Uterus (tissue), 2 donors: Measurements from ENCODE around the gene ZCCHC14.

ENCODE experiments used
- POLR2A ChIP-seq, 2 donors: fragments of 450-650 bp; IDR thresholded peaks; one replicate each; pipeline ENCODE4 v1.6.1; 2016; ENCODE audit warnings: antibody characterized with exemption in 2 of 2, mild to moderate bottlenecking in 1 of 2, moderate library complexity in 1 of 2
- TF ChIP-seq, protein P1 (sequence below), 4 experiments: fragments of 200-600 bp in 2 of 4; fragments of 450-650 bp in 2 of 4; sonication (generic) in 2 of 4; IDR thresholded peaks; one replicate each; pipeline ENCODE4 v1.5.1; 2016 to 2019; ENCODE audit warnings: antibody characterized with exemption in 4 of 4, mild to moderate bottlenecking in 2 of 4, moderate library complexity in 1 of 4

DNA sequence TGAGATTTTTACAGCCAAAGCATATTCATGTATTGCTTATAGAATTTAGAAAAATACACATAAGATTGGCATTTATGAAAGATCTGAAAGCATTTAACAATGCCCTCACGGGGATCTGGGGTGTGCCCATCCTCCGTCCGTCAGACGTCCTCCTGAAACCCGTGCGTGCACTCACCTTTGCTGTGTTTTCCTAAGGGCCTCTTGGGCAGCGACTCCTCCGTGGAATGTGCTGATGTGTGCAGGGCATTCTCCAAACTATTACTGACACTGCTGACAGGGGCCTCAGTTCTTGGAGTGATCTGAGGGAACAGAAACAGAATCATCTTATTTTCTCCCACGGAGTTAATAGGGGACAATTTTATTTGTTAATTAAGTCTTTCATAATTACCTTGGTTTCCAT is 33.0 kb downstream of the ZCCHC14 start:
- no peak for TF ChIP-seq POLR2A (IDR thresholded peaks at IDR 0.05)
- TF ChIP-seq, protein P1, sequence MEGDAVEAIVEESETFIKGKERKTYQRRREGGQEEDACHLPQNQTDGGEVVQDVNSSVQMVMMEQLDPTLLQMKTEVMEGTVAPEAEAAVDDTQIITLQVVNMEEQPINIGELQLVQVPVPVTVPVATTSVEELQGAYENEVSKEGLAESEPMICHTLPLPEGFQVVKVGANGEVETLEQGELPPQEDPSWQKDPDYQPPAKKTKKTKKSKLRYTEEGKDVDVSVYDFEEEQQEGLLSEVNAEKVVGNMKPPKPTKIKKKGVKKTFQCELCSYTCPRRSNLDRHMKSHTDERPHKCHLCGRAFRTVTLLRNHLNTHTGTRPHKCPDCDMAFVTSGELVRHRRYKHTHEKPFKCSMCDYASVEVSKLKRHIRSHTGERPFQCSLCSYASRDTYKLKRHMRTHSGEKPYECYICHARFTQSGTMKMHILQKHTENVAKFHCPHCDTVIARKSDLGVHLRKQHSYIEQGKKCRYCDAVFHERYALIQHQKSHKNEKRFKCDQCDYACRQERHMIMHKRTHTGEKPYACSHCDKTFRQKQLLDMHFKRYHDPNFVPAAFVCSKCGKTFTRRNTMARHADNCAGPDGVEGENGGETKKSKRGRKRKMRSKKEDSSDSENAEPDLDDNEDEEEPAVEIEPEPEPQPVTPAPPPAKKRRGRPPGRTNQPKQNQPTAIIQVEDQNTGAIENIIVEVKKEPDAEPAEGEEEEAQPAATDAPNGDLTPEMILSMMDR (IDR thresholded peaks at IDR 0.05), result no peak
